Peyer's patch (tissue), 4 donors: ENCODE results near the gene ZNF8.
"Not testable (repeated sequence)": the region's sequence is repeated elsewhere in the genome, so short reads cannot be mapped to it uniquely, and the experiment has no call there.

ENCODE experiments used
- POLR2A ChIP-seq, 2 donors: fragments of 450-650 bp; IDR thresholded peaks; one replicate each; pipeline ENCODE4 v1.5.1; 2017; ENCODE audit warnings: antibody characterized with exemption in 2 of 2, mild to moderate bottlenecking in 2 of 2, moderate library complexity in 2 of 2
- TF ChIP-seq, protein P1 (sequence below), 6 experiments: fragments of 450-650 bp in 4 of 6; fragments of 200-600 bp in 2 of 6; sonication (generic) in 1 of 6; IDR thresholded peaks; one replicate each; pipeline ENCODE4 v1.5.1; 2017 to 2019; ENCODE audit warnings: antibody characterized with exemption in 6 of 6, mild to moderate bottlenecking in 3 of 6, moderate library complexity in 1 of 6

- TF ChIP-seq, protein P1, sequence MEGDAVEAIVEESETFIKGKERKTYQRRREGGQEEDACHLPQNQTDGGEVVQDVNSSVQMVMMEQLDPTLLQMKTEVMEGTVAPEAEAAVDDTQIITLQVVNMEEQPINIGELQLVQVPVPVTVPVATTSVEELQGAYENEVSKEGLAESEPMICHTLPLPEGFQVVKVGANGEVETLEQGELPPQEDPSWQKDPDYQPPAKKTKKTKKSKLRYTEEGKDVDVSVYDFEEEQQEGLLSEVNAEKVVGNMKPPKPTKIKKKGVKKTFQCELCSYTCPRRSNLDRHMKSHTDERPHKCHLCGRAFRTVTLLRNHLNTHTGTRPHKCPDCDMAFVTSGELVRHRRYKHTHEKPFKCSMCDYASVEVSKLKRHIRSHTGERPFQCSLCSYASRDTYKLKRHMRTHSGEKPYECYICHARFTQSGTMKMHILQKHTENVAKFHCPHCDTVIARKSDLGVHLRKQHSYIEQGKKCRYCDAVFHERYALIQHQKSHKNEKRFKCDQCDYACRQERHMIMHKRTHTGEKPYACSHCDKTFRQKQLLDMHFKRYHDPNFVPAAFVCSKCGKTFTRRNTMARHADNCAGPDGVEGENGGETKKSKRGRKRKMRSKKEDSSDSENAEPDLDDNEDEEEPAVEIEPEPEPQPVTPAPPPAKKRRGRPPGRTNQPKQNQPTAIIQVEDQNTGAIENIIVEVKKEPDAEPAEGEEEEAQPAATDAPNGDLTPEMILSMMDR (IDR thresholded peaks at IDR 0.05), result not testable (repeated sequence)
- not testable (repeated sequence) for TF ChIP-seq POLR2A (IDR thresholded peaks at IDR 0.05)
Observed at GRCh38 chr19:58348080-58348479, 69.3 kb downstream of the ZNF8 start.
